ENCODE measurements around the gene PNLIPRP2.

DNA sequence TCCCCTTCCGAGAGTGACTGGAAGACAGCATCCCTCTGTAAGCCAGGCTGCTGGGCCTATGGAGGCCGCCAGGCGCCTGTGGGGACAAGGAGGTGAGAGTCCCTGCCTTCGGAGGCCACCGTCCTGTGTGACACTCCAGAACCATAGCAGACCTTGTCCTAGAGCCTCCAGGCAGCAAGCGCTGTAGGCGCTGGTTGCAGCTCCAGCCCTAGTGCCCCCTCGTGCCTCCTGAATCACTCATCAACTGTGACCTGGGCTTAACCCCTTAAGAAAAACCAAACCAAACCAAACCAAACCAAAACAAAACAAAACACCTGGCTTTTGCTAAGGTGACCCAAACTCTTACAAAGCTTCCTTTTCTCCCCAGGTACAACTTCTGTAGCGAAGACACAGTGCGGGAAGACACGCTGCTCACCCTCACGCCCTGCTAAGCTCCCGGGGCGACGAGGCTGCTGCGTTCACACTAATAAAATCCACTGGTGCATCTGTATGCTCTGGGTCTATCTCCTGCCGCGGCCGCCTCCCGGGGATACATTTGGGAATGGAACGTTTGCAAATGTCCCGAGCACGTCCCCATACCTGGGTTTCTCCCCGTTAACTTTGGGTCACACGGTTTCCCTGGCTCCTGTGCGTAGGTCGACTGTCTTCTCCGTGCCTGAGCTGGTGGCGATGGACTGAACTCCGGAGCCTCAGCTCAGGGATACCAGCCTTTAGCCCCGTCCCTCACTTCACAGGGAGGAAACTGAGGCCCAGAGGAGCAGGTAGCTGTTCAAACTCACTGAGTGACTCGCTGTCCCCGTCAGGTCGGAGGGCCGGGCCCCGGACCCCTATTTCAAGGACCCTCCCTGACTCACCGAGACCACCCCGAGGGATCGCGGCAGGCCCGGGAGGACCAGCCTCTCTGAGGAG is 11.8 kb upstream of the PNLIPRP2 start:
- TF ChIP-seq, protein P1, sequence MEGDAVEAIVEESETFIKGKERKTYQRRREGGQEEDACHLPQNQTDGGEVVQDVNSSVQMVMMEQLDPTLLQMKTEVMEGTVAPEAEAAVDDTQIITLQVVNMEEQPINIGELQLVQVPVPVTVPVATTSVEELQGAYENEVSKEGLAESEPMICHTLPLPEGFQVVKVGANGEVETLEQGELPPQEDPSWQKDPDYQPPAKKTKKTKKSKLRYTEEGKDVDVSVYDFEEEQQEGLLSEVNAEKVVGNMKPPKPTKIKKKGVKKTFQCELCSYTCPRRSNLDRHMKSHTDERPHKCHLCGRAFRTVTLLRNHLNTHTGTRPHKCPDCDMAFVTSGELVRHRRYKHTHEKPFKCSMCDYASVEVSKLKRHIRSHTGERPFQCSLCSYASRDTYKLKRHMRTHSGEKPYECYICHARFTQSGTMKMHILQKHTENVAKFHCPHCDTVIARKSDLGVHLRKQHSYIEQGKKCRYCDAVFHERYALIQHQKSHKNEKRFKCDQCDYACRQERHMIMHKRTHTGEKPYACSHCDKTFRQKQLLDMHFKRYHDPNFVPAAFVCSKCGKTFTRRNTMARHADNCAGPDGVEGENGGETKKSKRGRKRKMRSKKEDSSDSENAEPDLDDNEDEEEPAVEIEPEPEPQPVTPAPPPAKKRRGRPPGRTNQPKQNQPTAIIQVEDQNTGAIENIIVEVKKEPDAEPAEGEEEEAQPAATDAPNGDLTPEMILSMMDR (IDR thresholded peaks at IDR 0.05; ENCODE audit: low read depth, low read length, poor library complexity, severe bottlenecking): no peak
- TF ChIP-seq EZH2phosphoT487 (IDR thresholded peaks at IDR 0.05; ENCODE audit: borderline replicate concordance, low read length): no peak

All from DOHH2 (cell line).